ENCODE results near the gene INTS1.
A peak's percentile ranks its signal among the peaks of the same experiment; 100 is the strongest.
"Not testable (repeated sequence)": the region's sequence is repeated elsewhere in the genome, so short reads cannot be mapped to it uniquely, and the experiment has no call there.

INTS1 gene

GRCh38 chr7:1444214-1444924 lies 59.8 kb downstream of the INTS1 start:
- DNase-seq, result no peak

GRCh38 chr7:1443587-1444200 lies 60.5 kb downstream of the INTS1 start:
- DNase-seq, result not testable (repeated sequence)

GRCh38 chr7:1442355-1443124 lies 61.6 kb downstream of the INTS1 start:
- no peak for DNase-seq

- DNase-seq, result no peak
Observed at GRCh38 chr7:1441615-1442354, 62.4 kb downstream of the INTS1 start.

- DNase-seq, result no peak
Observed at GRCh38 chr7:1440620-1441019, 63.6 kb downstream of the INTS1 start.

- DNase-seq, result no peak
Observed at GRCh38 chr7:1439373-1440363, 64.5 kb downstream of the INTS1 start.

GRCh38 chr7:1438821-1439220 lies 65.4 kb downstream of the INTS1 start:
- DNase-seq, result no peak

GRCh38 chr7:1438208-1438607 lies 66.0 kb downstream of the INTS1 start:
- DNase-seq, result no peak

GRCh38 chr7:1437155-1437880 lies 66.9 kb downstream of the INTS1 start:
- DNase-seq, result no peak

- no peak for DNase-seq
Observed at GRCh38 chr7:1436608-1437007, 67.6 kb downstream of the INTS1 start.

- no peak for DNase-seq
Observed at GRCh38 chr7:1434891-1435670, 69.1 kb downstream of the INTS1 start.

GRCh38 chr7:1434165-1434718 lies 69.9 kb downstream of the INTS1 start:
- DNase-seq, result no peak

GRCh38 chr7:1433128-1433920 lies 70.9 kb downstream of the INTS1 start:
- DNase-seq, result no peak

- DNase-seq, result peak in 1 of 2 donors; percentile 36
Observed at GRCh38 chr7:1432411-1433082, 71.6 kb downstream of the INTS1 start.

GRCh38 chr7:1431634-1432380 lies 72.4 kb downstream of the INTS1 start:
- no peak for DNase-seq

- no peak for DNase-seq
Observed at GRCh38 chr7:1431226-1431625, 73.0 kb downstream of the INTS1 start.

GRCh38 chr7:1430056-1430845 lies 73.9 kb downstream of the INTS1 start:
- no peak for DNase-seq
